Neural progenitor cell (in vitro differentiated cells): ENCODE measurements around the gene CYGB.

ENCODE experiments used
- EZH2 ChIP-seq: fragments of 200-600 bp; sonication (generic); IDR thresholded peaks from 2 replicates; pipeline ENCODE4 v1.6.1; 2017; ENCODE audit warnings: antibody characterized with exemption, mild to moderate bottlenecking, moderate library complexity
- EZH2phosphoT487 ChIP-seq: fragments of 200-600 bp; sonication (generic); IDR thresholded peaks from 2 replicates; pipeline ENCODE4 v1.6.1; 2017; ENCODE audit warnings: antibody characterized with exemption
- TF ChIP-seq, protein P1 (sequence below): fragments of 200-600 bp; sonication (generic); IDR thresholded peaks from 2 replicates; pipeline ENCODE4 v1.5.1; 2017; ENCODE audit warnings: antibody characterized with exemption, mild to moderate bottlenecking

DNA sequence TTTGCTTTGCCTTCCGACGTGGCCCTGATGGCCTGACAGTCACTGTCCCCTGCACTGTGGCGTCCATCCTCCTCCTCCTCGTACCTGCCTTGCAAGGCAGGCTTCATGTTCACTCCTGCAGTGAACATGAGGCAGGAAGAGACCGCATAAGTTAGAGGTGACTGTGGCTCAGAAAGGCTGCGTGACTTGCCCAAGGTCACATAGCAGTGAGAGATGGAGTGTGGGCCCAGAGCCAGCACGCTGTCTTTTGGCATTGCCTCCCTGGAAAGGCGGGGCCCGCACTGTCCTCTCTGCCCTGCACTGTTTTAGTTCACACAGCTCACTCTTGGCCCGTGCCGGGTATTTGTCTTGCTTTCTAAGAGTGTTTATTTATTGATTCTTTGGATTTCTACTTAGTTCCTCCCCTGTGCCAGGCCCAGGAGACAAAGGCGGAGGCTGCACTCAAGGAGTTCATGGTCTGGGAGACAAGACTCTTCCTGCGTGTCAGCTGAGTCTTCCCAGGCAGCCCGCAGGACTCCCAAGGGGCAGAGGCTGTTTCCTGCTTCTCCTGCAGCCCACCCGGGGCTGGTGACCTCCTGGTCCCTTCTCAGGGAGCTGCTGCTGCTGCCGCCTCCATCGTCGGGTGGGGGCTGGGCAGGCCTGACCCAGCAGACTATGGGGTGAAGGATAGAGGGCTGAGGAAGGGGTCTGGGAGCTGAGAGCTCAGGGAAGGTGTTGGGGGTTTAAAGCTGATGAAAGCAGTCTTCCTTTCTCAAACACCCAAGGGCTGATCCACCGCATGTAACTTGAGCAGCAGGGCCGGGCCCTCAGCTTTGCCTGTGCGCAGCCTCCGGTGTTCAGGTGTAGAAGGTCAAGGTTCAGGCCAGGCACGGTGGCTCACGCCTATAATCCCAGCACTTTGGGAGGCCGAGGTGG is 12.7 kb downstream of the CYGB start:
- TF ChIP-seq, protein P1, sequence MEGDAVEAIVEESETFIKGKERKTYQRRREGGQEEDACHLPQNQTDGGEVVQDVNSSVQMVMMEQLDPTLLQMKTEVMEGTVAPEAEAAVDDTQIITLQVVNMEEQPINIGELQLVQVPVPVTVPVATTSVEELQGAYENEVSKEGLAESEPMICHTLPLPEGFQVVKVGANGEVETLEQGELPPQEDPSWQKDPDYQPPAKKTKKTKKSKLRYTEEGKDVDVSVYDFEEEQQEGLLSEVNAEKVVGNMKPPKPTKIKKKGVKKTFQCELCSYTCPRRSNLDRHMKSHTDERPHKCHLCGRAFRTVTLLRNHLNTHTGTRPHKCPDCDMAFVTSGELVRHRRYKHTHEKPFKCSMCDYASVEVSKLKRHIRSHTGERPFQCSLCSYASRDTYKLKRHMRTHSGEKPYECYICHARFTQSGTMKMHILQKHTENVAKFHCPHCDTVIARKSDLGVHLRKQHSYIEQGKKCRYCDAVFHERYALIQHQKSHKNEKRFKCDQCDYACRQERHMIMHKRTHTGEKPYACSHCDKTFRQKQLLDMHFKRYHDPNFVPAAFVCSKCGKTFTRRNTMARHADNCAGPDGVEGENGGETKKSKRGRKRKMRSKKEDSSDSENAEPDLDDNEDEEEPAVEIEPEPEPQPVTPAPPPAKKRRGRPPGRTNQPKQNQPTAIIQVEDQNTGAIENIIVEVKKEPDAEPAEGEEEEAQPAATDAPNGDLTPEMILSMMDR: no peak
- TF ChIP-seq EZH2phosphoT487: no peak
- no peak for TF ChIP-seq EZH2
